Measurements from ENCODE around the gene SLC17A2.
"Not testable (repeated sequence)": the region's sequence is repeated elsewhere in the genome, so short reads cannot be mapped to it uniquely, and the experiment has no call there.

Gene SLC17A2

GRCh38 chr6:25951296-25952032 lies 21.0 kb upstream of the SLC17A2 start:
- DNase-seq: no peak

- DNase-seq: no peak
Measured at GRCh38 chr6:25950297-25950696, 19.8 kb upstream of the SLC17A2 start.

- DNase-seq: no peak
Measured at GRCh38 chr6:25949695-25950094, 19.2 kb upstream of the SLC17A2 start.

GRCh38 chr6:25947492-25947891 lies 17.0 kb upstream of the SLC17A2 start:
- DNase-seq: not testable (repeated sequence)

GRCh38 chr6:25946631-25947030 lies 16.1 kb upstream of the SLC17A2 start:
- no peak for DNase-seq

- DNase-seq: not testable (repeated sequence)
Measured at GRCh38 chr6:25945738-25946137, 15.2 kb upstream of the SLC17A2 start.

GRCh38 chr6:25944688-25945574 lies 14.4 kb upstream of the SLC17A2 start:
- no peak for DNase-seq

GRCh38 chr6:25943887-25944286 lies 13.4 kb upstream of the SLC17A2 start:
- no peak for DNase-seq

GRCh38 chr6:25942561-25943147 lies 12.2 kb upstream of the SLC17A2 start:
- peak; percentile 9 for DNase-seq

GRCh38 chr6:25939593-25939992 lies 9.1 kb upstream of the SLC17A2 start:
- no peak for DNase-seq

- DNase-seq: no peak
Measured at GRCh38 chr6:25935953-25936352, 5.5 kb upstream of the SLC17A2 start.

GRCh38 chr6:25934735-25935313 lies 4.3 kb upstream of the SLC17A2 start:
- DNase-seq: no peak

GRCh38 chr6:25934156-25934555 lies 3.7 kb upstream of the SLC17A2 start:
- no peak for DNase-seq

GRCh38 chr6:25931411-25931709 lies 869 bp upstream of the SLC17A2 start:
- no peak for DNase-seq

GRCh38 chr6:25929785-25930184 lies 706 bp downstream of the SLC17A2 start:
- DNase-seq: not testable (repeated sequence)

GRCh38 chr6:25928562-25929324 lies 1.7 kb downstream of the SLC17A2 start:
- no peak for DNase-seq

- no peak for DNase-seq
Measured at GRCh38 chr6:25927756-25928216, 2.7 kb downstream of the SLC17A2 start.

GRCh38 chr6:25927178-25927577 lies 3.3 kb downstream of the SLC17A2 start:
- no peak for DNase-seq

GRCh38 chr6:25925876-25926275 lies 4.6 kb downstream of the SLC17A2 start:
- DNase-seq: no peak

GRCh38 chr6:25922301-25922700 lies 8.2 kb downstream of the SLC17A2 start:
- no peak for DNase-seq

GRCh38 chr6:25921525-25922203 lies 8.8 kb downstream of the SLC17A2 start:
- no peak for DNase-seq

- no peak for DNase-seq
Measured at GRCh38 chr6:25919657-25920056, 10.8 kb downstream of the SLC17A2 start.
